ENCODE measurements around the gene APOL5. TPM values are rescaled to one million over a fixed set of nuclear protein-coding genes. Genes with fewer than 3 reads are reported as not detected.

Gene APOL5
- total RNA-seq, 1 experiment from 2014 or later = not detected

GRCh38 chr22:35739076-35739930 is 21.6 kb downstream of the APOL5 start:
- no peak for DNase-seq (ENCODE audit: unreplicated experiment)
- Mint-ChIP-seq H3K27me3 (ENCODE audit: insufficient read depth, unreplicated experiment) (no peaks in the 10 kb centered on the region), H3K9me3 (ENCODE audit: unreplicated experiment) (no peaks in the 10 kb centered on the region), H3K36me3 (ENCODE audit: insufficient read depth, unreplicated experiment) (peaks cover 76% of the 10 kb centered on the region), H3K27ac (ENCODE audit: low read depth, unreplicated experiment) (no peak overlapping the region), H3K4me3 (ENCODE audit: unreplicated experiment) (no peak overlapping the region), H3K4me1 (ENCODE audit: insufficient read depth, unreplicated experiment) (no peaks in the 10 kb centered on the region)
- ChIA-PET POLR2A (no interaction called here), CTCF (interaction anchor here (0.8 to 1.2 kb wide), 3 partner anchors 10 to 191 kb away, joined by 3 to 5 read pairs (median 4); no protein-coding TSS in a partner anchor)
- peak; percentile 10 for TF ChIP-seq CTCF (IDR thresholded peaks at IDR 0.05; ENCODE audit: unreplicated experiment)
- intact Hi-C loops (cut with micrococcal nuclease) = no loop called here
- BruUV-seq (replicated peaks) = no TSS peak

GRCh38 chr22:35739931-35740380 is 22.3 kb downstream of the APOL5 start:
- BruUV-seq (replicated peaks) = no TSS peak
- H3K4me1 Mint-ChIP-seq (ENCODE audit: insufficient read depth, unreplicated experiment) = no peaks in the 10 kb centered on the region
- H3K4me3 Mint-ChIP-seq (ENCODE audit: unreplicated experiment) = no peak overlapping the region
- intact Hi-C loops (cut with micrococcal nuclease) = loop anchor here (10.0 kb wide), 1 partner anchor 115 kb away; no protein-coding TSS in a partner anchor
- H3K27me3 Mint-ChIP-seq (ENCODE audit: insufficient read depth, unreplicated experiment) = no peaks in the 10 kb centered on the region
- no peak for TF ChIP-seq CTCF (IDR thresholded peaks at IDR 0.05; ENCODE audit: unreplicated experiment)
- ChIA-PET POLR2A (interaction anchor here (0.7 kb wide), 1 partner anchor 26 kb away, joined by 3 read pairs; no protein-coding TSS in a partner anchor), CTCF (interaction anchor here (0.7 to 1.2 kb wide), 2 partner anchors 110 to 190 kb away, joined by 3 to 4 read pairs; no protein-coding TSS in a partner anchor)
- H3K36me3 Mint-ChIP-seq (ENCODE audit: insufficient read depth, unreplicated experiment) = peaks cover 83% of the 10 kb centered on the region
- H3K9me3 Mint-ChIP-seq (ENCODE audit: unreplicated experiment) = no peaks in the 10 kb centered on the region
- no peak overlapping the region for H3K27ac Mint-ChIP-seq (ENCODE audit: low read depth, unreplicated experiment)
- no peak for DNase-seq (ENCODE audit: unreplicated experiment)

GRCh38 chr22:35740616-35741015 is 22.9 kb downstream of the APOL5 start:
- no peak overlapping the region for H3K27ac Mint-ChIP-seq (ENCODE audit: low read depth, unreplicated experiment)
- intact Hi-C loops (cut with micrococcal nuclease) = loop anchor here (10.0 kb wide), 1 partner anchor 116 kb away; no protein-coding TSS in a partner anchor

More at GRCh38 chr22:35740616-35741015, 22.9 kb downstream of the APOL5 start:
- H3K4me1 Mint-ChIP-seq (ENCODE audit: insufficient read depth, unreplicated experiment) = no peaks in the 10 kb centered on the region
- no peak for TF ChIP-seq CTCF (IDR thresholded peaks at IDR 0.05; ENCODE audit: unreplicated experiment)
- BruUV-seq (replicated peaks) = no TSS peak
- no peaks in the 10 kb centered on the region for H3K27me3 Mint-ChIP-seq (ENCODE audit: insufficient read depth, unreplicated experiment)
- ChIA-PET POLR2A (interaction anchor here (0.6 to 0.7 kb wide), 3 partner anchors 11 to 138 kb away, joined by 3 read pairs; no protein-coding TSS in a partner anchor), CTCF (interaction anchor here (0.7 to 1.4 kb wide), 2 partner anchors 110 to 389 kb away, joined by 3 read pairs; no protein-coding TSS in a partner anchor)
- no peak overlapping the region for H3K4me3 Mint-ChIP-seq (ENCODE audit: unreplicated experiment)
- H3K36me3 Mint-ChIP-seq (ENCODE audit: insufficient read depth, unreplicated experiment) = peaks cover 83% of the 10 kb centered on the region
- H3K9me3 Mint-ChIP-seq (ENCODE audit: unreplicated experiment) = no peaks in the 10 kb centered on the region
- no peak for DNase-seq (ENCODE audit: unreplicated experiment)
